ENCODE measurements around the gene LNPK. TPM values are rescaled to one million over a fixed set of nuclear protein-coding genes. Genes with fewer than 3 reads are reported as not detected.

Gene LNPK, protein sequence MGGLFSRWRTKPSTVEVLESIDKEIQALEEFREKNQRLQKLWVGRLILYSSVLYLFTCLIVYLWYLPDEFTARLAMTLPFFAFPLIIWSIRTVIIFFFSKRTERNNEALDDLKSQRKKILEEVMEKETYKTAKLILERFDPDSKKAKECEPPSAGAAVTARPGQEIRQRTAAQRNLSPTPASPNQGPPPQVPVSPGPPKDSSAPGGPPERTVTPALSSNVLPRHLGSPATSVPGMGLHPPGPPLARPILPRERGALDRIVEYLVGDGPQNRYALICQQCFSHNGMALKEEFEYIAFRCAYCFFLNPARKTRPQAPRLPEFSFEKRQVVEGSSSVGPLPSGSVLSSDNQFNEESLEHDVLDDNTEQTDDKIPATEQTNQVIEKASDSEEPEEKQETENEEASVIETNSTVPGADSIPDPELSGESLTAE
- total RNA-seq: 10 to 100 TPM; 35.0 to 60.8 (median 38.3) TPM

GRCh38 chr2:176001916-176002687 is at the start of gene LNPK:
Gene LNPK, minus strand, starts transcription at chr2:176002267. Its CDS starts 6,683 bp downstream, at chr2:175995584.
- TF ChIP-seq, protein P1, sequence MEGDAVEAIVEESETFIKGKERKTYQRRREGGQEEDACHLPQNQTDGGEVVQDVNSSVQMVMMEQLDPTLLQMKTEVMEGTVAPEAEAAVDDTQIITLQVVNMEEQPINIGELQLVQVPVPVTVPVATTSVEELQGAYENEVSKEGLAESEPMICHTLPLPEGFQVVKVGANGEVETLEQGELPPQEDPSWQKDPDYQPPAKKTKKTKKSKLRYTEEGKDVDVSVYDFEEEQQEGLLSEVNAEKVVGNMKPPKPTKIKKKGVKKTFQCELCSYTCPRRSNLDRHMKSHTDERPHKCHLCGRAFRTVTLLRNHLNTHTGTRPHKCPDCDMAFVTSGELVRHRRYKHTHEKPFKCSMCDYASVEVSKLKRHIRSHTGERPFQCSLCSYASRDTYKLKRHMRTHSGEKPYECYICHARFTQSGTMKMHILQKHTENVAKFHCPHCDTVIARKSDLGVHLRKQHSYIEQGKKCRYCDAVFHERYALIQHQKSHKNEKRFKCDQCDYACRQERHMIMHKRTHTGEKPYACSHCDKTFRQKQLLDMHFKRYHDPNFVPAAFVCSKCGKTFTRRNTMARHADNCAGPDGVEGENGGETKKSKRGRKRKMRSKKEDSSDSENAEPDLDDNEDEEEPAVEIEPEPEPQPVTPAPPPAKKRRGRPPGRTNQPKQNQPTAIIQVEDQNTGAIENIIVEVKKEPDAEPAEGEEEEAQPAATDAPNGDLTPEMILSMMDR (IDR thresholded peaks at IDR 0.05; ENCODE audit: low read depth): no peak

GRCh38 chr2:176039375-176039774 is 37.3 kb upstream of the LNPK start:
- TF ChIP-seq, protein P1 (IDR thresholded peaks at IDR 0.05; ENCODE audit: low read depth): no peak

- TF ChIP-seq, protein P1 (IDR thresholded peaks at IDR 0.05; ENCODE audit: low read depth): no peak
Observed at GRCh38 chr2:176038694-176039093, 36.6 kb upstream of the LNPK start.

GRCh38 chr2:176035013-176035691 is 33.1 kb upstream of the LNPK start:
- TF ChIP-seq, protein P1 (IDR thresholded peaks at IDR 0.05; ENCODE audit: low read depth): no peak

- TF ChIP-seq, protein P1 (IDR thresholded peaks at IDR 0.05; ENCODE audit: low read depth): no peak
Observed at GRCh38 chr2:176027806-176028205, 25.7 kb upstream of the LNPK start.

DNA sequence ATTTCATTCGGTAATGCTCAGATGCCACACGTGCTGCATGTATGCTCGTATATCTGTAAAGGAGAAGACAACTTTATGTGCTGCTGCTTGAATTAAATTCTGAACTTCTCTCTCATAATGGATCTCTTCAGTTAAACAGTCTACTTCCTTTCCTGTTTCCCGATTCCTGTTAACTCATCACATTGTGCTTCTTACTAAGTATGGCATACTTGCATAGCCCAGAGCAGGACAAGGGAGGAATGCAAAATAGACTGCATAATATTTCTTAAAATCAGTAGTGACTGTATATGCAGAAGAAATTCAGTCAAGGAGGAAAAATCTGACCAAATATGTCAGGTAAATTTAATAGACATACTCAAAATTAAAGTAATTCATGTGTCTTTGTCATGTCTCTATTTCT is 23.9 kb upstream of the LNPK start:
- TF ChIP-seq, protein P1 (IDR thresholded peaks at IDR 0.05; ENCODE audit: low read depth): no peak

- TF ChIP-seq, protein P1 (IDR thresholded peaks at IDR 0.05; ENCODE audit: low read depth): no peak
Observed at GRCh38 chr2:176024083-176024482, 22.0 kb upstream of the LNPK start.

Data from subcutaneous adipose tissue (tissue), 4 donors.